HL-60/S4 treated with phorbol 12-myristate 13-acetate at 8.2 ng/mL for 4 days and 3 days (cell line): ENCODE results near the gene MBTPS2.
"Not testable (repeated sequence)": the region's sequence is repeated elsewhere in the genome, so short reads cannot be mapped to it uniquely, and the experiment has no call there.

Experiments used
- in situ Hi-C: fragments of 300-500 bp; cut with MboI; formaldehyde crosslinking; loops from 2 replicates; pipeline ENCODE4 v1.15.0; 2022; ENCODE audit warnings: low sequenced_read_pairs

Gene MBTPS2

GRCh38 chrX:21839334-21840192 lies at the start of gene MBTPS2:
Gene MBTPS2 (plus strand): TSS chrX:21839617. CDS start chrX:21839735, 118 bp downstream.
- in situ Hi-C loops, result no loop called here

GRCh38 chrX:21798677-21799219 lies 40.7 kb upstream of the MBTPS2 start:
- in situ Hi-C loops, result no loop called here

GRCh38 chrX:21799767-21800166 lies 39.6 kb upstream of the MBTPS2 start:
- in situ Hi-C loops, result no loop called here

GRCh38 chrX:21800344-21800770 lies 39.1 kb upstream of the MBTPS2 start:
- in situ Hi-C loops, result no loop called here

GRCh38 chrX:21802054-21802670 lies 37.3 kb upstream of the MBTPS2 start:
- in situ Hi-C loops, result no loop called here

GRCh38 chrX:21802839-21803238 lies 36.6 kb upstream of the MBTPS2 start:
- in situ Hi-C loops, result no loop called here

- in situ Hi-C loops, result no loop called here
Observed at GRCh38 chrX:21806691-21807090, 32.7 kb upstream of the MBTPS2 start.

GRCh38 chrX:21811832-21812231 lies 27.6 kb upstream of the MBTPS2 start:
- in situ Hi-C loops, result no loop called here

GRCh38 chrX:21812628-21813027 lies 26.8 kb upstream of the MBTPS2 start:
- in situ Hi-C loops, result no loop called here

- in situ Hi-C loops, result no loop called here
Observed at GRCh38 chrX:21813612-21814368, 25.6 kb upstream of the MBTPS2 start.

GRCh38 chrX:21816136-21816535 lies 23.3 kb upstream of the MBTPS2 start:
- in situ Hi-C loops, result no loop called here

- in situ Hi-C loops, result not testable (repeated sequence)
Observed at GRCh38 chrX:21820170-21820569, 19.2 kb upstream of the MBTPS2 start.

- in situ Hi-C loops, result no loop called here
Observed at GRCh38 chrX:21821875-21822274, 17.5 kb upstream of the MBTPS2 start.

- in situ Hi-C loops, result no loop called here
Observed at GRCh38 chrX:21831496-21831895, 7.9 kb upstream of the MBTPS2 start.

GRCh38 chrX:21837056-21837455 lies 2.4 kb upstream of the MBTPS2 start:
- in situ Hi-C loops, result no loop called here

- in situ Hi-C loops, result no loop called here
Observed at GRCh38 chrX:21838937-21839333, 482 bp upstream of the MBTPS2 start.

GRCh38 chrX:21840193-21840545 lies 752 bp downstream of the MBTPS2 start:
- in situ Hi-C loops, result no loop called here

- in situ Hi-C loops, result no loop called here
Observed at GRCh38 chrX:21843179-21843578, 3.8 kb downstream of the MBTPS2 start.

GRCh38 chrX:21845096-21845495 lies 5.7 kb downstream of the MBTPS2 start:
- in situ Hi-C loops, result no loop called here

- in situ Hi-C loops, result no loop called here
Observed at GRCh38 chrX:21847342-21847741, 7.9 kb downstream of the MBTPS2 start.

- in situ Hi-C loops, result no loop called here
Observed at GRCh38 chrX:21853578-21853977, 14.2 kb downstream of the MBTPS2 start.
